ENCODE measurements around the gene PTK6. TPM values are rescaled to one million over a fixed set of nuclear protein-coding genes. Genes with fewer than 3 reads are reported as not detected.
"Not testable (repeated sequence)": the region's sequence is repeated elsewhere in the genome, so short reads cannot be mapped to it uniquely, and the experiment has no call there.

Gene PTK6
- total RNA-seq, 3 donors from 2014 or later (not counting 1 experiment from before 2014, with no cell fraction given), result 0.16 to 0.48 TPM; not detected in 1

DNA sequence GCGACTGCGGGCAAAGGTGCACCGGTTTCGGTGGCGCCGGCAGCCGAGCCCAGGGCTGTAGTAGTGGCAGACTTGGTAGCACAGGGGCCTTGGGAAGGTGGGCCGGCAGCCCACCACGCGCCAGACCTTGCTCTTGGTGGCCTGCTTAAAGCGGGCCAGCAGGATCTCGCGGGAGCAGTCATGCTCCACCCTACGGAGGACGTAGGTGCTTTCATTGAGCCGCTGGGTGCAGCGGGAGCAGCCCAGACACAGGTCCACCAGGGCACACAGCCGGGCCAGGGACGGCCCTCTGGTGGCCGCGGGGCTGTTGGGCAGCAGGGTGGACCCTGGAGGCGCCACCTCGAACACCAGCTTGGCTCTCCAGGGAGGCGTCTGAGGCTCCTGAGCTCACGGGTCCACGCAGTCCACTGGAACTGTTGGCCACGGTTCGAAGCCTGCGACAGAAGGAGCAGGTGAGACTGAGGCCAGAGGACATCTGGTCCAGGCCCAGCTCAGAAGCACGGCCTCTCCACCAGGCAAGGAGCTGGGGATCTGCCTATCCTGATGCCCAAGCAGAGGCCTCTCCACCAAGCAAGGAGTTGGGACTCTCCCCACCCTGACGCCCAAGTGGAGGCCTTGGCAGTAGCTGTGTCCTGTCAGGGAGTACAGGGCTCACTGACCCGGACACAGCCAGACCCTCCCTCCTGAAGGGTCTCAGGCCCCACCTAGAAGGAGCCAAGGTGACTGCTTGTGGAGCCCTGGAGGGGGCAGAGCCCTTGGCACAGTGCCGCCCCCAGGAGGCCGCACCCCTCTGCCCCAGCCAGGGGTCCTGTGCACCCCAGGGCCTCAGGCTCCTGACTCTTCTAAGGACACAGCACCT lies 35.8 kb upstream of the PTK6 start:
- intact Hi-C loops (cut with micrococcal nuclease), result no loop called here
- Mint-ChIP-seq H3K27ac (peak overlapping the region; percentile 82 to 88), H3K27me3 (ENCODE audit: low read depth in 2 of 2) (peaks cover 0 to 2% of the 10 kb centered on the region in 2 donors), H3K9me3 (no peaks in the 10 kb centered on the region), H3K4me1 (peaks cover 8 to 17% of the 10 kb centered on the region in 2 donors), H3K36me3 (no peaks in the 10 kb centered on the region), H3K4me3 (peak overlapping the region; percentile 93)
- Histone ChIP-seq H3K9me3 (ENCODE audit: control insufficient read depth, insufficient read depth, low read length) (no peaks in the 10 kb centered on the region), H3K27ac (ENCODE audit: low read length) (no peak overlapping the region), H3K4me3 (ENCODE audit: low read length) (peak overlapping the region; percentile 73), H3K36me3 (ENCODE audit: control insufficient read depth, insufficient read depth, low read length) (peaks cover 8% of the 10 kb centered on the region), H3K4me1 (ENCODE audit: control insufficient read depth, insufficient read depth, low read length) (peaks cover 42% of the 10 kb centered on the region), H3K27me3 (ENCODE audit: control insufficient read depth, insufficient read depth, low read length) (no peaks in the 10 kb centered on the region)
- TF ChIP-seq, protein P1, sequence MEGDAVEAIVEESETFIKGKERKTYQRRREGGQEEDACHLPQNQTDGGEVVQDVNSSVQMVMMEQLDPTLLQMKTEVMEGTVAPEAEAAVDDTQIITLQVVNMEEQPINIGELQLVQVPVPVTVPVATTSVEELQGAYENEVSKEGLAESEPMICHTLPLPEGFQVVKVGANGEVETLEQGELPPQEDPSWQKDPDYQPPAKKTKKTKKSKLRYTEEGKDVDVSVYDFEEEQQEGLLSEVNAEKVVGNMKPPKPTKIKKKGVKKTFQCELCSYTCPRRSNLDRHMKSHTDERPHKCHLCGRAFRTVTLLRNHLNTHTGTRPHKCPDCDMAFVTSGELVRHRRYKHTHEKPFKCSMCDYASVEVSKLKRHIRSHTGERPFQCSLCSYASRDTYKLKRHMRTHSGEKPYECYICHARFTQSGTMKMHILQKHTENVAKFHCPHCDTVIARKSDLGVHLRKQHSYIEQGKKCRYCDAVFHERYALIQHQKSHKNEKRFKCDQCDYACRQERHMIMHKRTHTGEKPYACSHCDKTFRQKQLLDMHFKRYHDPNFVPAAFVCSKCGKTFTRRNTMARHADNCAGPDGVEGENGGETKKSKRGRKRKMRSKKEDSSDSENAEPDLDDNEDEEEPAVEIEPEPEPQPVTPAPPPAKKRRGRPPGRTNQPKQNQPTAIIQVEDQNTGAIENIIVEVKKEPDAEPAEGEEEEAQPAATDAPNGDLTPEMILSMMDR (IDR thresholded peaks at IDR 0.05), result no peak
- DNase-seq, result no peak
- ATAC-seq, result no peak
- 95% methylated on average over 34 of the region's 34 CpGs for WGBS (ENCODE audit: insufficient coverage)

GRCh38 chr20:63572071-63572787 lies 35.1 kb upstream of the PTK6 start:
- Histone ChIP-seq H3K9me3 (ENCODE audit: control insufficient read depth, insufficient read depth, low read length) (no peaks in the 10 kb centered on the region), H3K36me3 (ENCODE audit: control insufficient read depth, insufficient read depth, low read length) (peaks cover 8% of the 10 kb centered on the region), H3K27me3 (ENCODE audit: control insufficient read depth, insufficient read depth, low read length) (no peaks in the 10 kb centered on the region), H3K4me1 (ENCODE audit: control insufficient read depth, insufficient read depth, low read length) (peaks cover 49% of the 10 kb centered on the region), H3K4me3 (ENCODE audit: low read length) (no peak overlapping the region), H3K27ac (ENCODE audit: low read length) (no peak overlapping the region)
- ATAC-seq (no peak), DNase-seq (no peak)
- no peaks in the 10 kb centered on the region for H3K36me3 Mint-ChIP-seq
- TF ChIP-seq, protein P1 (IDR thresholded peaks at IDR 0.05), result no peak
- intact Hi-C loops (cut with micrococcal nuclease), result no loop called here
- 94% methylated on average over 48 of the region's 48 CpGs for WGBS (ENCODE audit: insufficient coverage)
- H3K4me3 Mint-ChIP-seq, result no peak overlapping the region
- H3K27ac Mint-ChIP-seq, result no peak overlapping the region
- H3K4me1 Mint-ChIP-seq, result peaks cover 16 to 25% of the 10 kb centered on the region in 2 donors
- no peaks in the 10 kb centered on the region for H3K9me3 Mint-ChIP-seq
- peaks cover 0 to 2% of the 10 kb centered on the region in 2 donors for H3K27me3 Mint-ChIP-seq (ENCODE audit: low read depth in 2 of 2)

GRCh38 chr20:63571087-63571478 lies 33.9 kb upstream of the PTK6 start:
- H3K36me3 Mint-ChIP-seq; H3K9me3 Mint-ChIP-seq; DNase-seq; ATAC-seq; H3K27ac ChIP-seq (ENCODE audit: low read length); H3K27me3 Mint-ChIP-seq (ENCODE audit: low read depth in 2 of 2); H3K27me3 ChIP-seq (ENCODE audit: control insufficient read depth, insufficient read depth, low read length); H3K4me3 ChIP-seq (ENCODE audit: low read length); intact Hi-C loops (cut with micrococcal nuclease); H3K9me3 ChIP-seq (ENCODE audit: control insufficient read depth, insufficient read depth, low read length); H3K27ac Mint-ChIP-seq; H3K4me3 Mint-ChIP-seq; H3K36me3 ChIP-seq (ENCODE audit: control insufficient read depth, insufficient read depth, low read length): not testable (repeated sequence)
- peaks cover 59% of the 10 kb centered on the region for H3K4me1 ChIP-seq (ENCODE audit: control insufficient read depth, insufficient read depth, low read length)
- H3K4me1 Mint-ChIP-seq, result peaks cover 20 to 30% of the 10 kb centered on the region in 2 donors
- WGBS (ENCODE audit: insufficient coverage), result 100% methylated on average over 2 of the region's 11 CpGs
